ENCODE measurements around the gene SEMA3C. TPM values are rescaled to one million over a fixed set of nuclear protein-coding genes. Genes with fewer than 3 reads are reported as not detected.

Gene SEMA3C
- polyA plus RNA-seq, 1 experiment: 64.1 TPM

DNA sequence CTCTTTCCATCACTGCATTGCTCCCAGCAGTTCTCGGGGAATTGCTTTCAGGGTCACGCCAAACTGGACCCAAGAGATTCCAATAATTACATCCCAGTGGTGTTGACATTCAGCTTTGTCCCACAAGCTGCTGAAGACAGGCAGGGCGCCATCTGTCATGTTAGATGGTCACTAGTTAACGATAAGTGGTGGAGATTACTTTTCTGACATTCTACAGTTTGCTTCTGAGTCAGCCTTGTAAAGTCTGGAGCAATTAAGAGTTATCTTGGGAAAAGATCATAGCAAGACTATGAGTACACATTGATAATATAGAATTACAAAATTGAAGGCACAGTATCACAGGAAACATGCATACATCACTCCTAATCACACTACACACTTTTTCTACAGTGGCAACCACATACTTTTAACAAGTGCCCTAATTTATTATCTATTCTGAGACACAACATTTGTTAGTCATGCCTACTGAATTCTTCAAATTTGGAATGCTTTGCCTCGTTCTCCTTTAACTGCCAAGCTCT, 41.9 kb downstream of the SEMA3C start:
- no peak overlapping the region for H3K4me3 ChIP-seq (ENCODE audit: low read depth, low read length)
- ChIA-PET POLR2A (interaction anchor here (0.7 kb wide), 1 partner anchor 18 kb away, joined by 4 read pairs; no protein-coding TSS in a partner anchor), CTCF (no interaction called here)
- no peak for TF ChIP-seq CTCF (IDR thresholded peaks at IDR 0.05; ENCODE audit: insufficient read depth, low read depth, low read length)
- no peaks in the 10 kb centered on the region; the same call in 1 of the 2 replicates for H3K36me3 ChIP-seq (ENCODE audit: control insufficient read depth, insufficient read depth, low read length)
- no peak for DNase-seq (ENCODE audit: low read depth)
- no peaks in the 10 kb centered on the region for H3K27me3 ChIP-seq (ENCODE audit: control insufficient read depth, insufficient read depth, low read length)

GRCh38 chr7:80875537-80876120, 43.2 kb downstream of the SEMA3C start:
- no peak overlapping the region for H3K4me3 ChIP-seq (ENCODE audit: low read depth, low read length)
- no peak for TF ChIP-seq CTCF (IDR thresholded peaks at IDR 0.05; ENCODE audit: insufficient read depth, low read depth, low read length)
- CTCF ChIA-PET: interaction anchor here (1.9 kb wide), 1 partner anchor 15 kb away, joined by 5 read pairs; no protein-coding TSS in a partner anchor
- DNase-seq (ENCODE audit: low read depth): no peak
- H3K36me3 ChIP-seq (ENCODE audit: control insufficient read depth, insufficient read depth, low read length): no peaks in the 10 kb centered on the region
- POLR2A ChIA-PET: no interaction called here
- H3K27me3 ChIP-seq (ENCODE audit: control insufficient read depth, insufficient read depth, low read length): no peaks in the 10 kb centered on the region

- CTCF ChIA-PET: interaction anchor here (0.6 kb wide), 1 partner anchor 445 kb away, joined by 3 read pairs; no protein-coding TSS in a partner anchor
- POLR2A ChIA-PET: no interaction called here
- no peak for TF ChIP-seq CTCF (IDR thresholded peaks at IDR 0.05; ENCODE audit: insufficient read depth, low read depth, low read length)
Measured at GRCh38 chr7:80873140-80873539, 45.7 kb downstream of the SEMA3C start.

GRCh38 chr7:80871228-80871627, 47.6 kb downstream of the SEMA3C start:
- CTCF ChIA-PET: no interaction called here
- Histone ChIP-seq H3K4me3 (ENCODE audit: low read depth, low read length) (no peak overlapping the region), H3K27me3 (ENCODE audit: control insufficient read depth, insufficient read depth, low read length) (no peaks in the 10 kb centered on the region), H3K36me3 (ENCODE audit: control insufficient read depth, insufficient read depth, low read length) (no peaks in the 10 kb centered on the region)
- no peak for TF ChIP-seq CTCF (IDR thresholded peaks at IDR 0.05; ENCODE audit: insufficient read depth, low read depth, low read length)
- no peak for DNase-seq (ENCODE audit: low read depth)
- POLR2A ChIA-PET: interaction anchor here (0.5 kb wide), 1 partner anchor 82 kb away, joined by 3 read pairs; no protein-coding TSS in a partner anchor

More at GRCh38 chr7:80873140-80873539, 45.7 kb downstream of the SEMA3C start:
- no peaks in the 10 kb centered on the region for H3K27me3 ChIP-seq (ENCODE audit: control insufficient read depth, insufficient read depth, low read length)
- H3K36me3 ChIP-seq (ENCODE audit: control insufficient read depth, insufficient read depth, low read length): no peaks in the 10 kb centered on the region
- DNase-seq (ENCODE audit: low read depth): no peak
- no peak overlapping the region for H3K4me3 ChIP-seq (ENCODE audit: low read depth, low read length)

- no peak for TF ChIP-seq CTCF (IDR thresholded peaks at IDR 0.05; ENCODE audit: insufficient read depth, low read depth, low read length)
- ChIA-PET POLR2A (interaction anchor here (0.5 kb wide), 1 partner anchor 83 kb away, joined by 3 read pairs; no protein-coding TSS in a partner anchor), CTCF (no interaction called here)
- Histone ChIP-seq H3K4me3 (ENCODE audit: low read depth, low read length) (no peak overlapping the region), H3K36me3 (ENCODE audit: control insufficient read depth, insufficient read depth, low read length) (no peaks in the 10 kb centered on the region), H3K27me3 (ENCODE audit: control insufficient read depth, insufficient read depth, low read length) (no peaks in the 10 kb centered on the region)
- no peak for DNase-seq (ENCODE audit: low read depth)
Measured at GRCh38 chr7:80870813-80871212, 48.0 kb downstream of the SEMA3C start.

Measured in BJ (cell line).